ENCODE measurements around the gene IGF2BP1.
"Not testable (repeated sequence)": the region's sequence is repeated elsewhere in the genome, so short reads cannot be mapped to it uniquely, and the experiment has no call there.

The IGF2BP1 gene

DNA sequence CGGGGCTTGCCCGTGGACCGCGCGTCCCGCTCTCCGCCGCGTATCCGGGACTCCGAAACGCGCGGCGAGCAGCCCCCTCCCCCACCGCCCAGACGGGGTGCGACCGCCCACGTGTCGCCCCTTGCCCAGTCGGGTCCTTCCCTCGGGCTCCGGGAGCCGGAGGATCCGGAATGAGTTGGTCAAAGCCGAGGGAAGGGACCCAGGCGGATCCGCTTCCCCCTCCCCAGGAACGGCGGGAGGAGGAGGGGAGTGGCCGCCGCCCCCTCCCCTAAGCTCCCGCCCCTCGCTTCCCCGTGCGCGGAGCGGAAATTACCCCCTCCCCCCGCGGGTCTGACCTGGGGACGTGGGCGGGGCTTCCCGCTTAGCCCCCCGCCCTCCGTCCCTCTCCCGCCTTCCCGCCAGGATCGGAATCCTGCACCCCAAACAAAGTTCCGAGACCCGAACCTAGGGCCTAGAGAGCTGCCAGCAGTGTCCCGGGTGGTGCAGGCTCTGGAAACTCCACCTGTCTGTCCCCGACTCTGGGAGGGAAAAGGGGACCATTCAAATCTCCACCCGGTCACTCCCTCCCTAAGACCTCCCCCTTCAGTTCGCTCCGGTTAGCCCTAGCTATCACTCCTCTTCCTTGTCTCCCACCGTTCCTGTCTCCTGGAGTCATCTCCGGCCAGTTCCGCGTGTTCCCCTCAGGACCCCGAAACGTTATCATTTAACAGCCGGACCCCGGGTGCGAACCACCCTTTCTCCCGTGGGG is 1.0 kb upstream of the IGF2BP1 start:
- DNase-seq (ENCODE audit: low read depth in 1 of 2, low spot score in 1 of 2), result no peak

DNA sequence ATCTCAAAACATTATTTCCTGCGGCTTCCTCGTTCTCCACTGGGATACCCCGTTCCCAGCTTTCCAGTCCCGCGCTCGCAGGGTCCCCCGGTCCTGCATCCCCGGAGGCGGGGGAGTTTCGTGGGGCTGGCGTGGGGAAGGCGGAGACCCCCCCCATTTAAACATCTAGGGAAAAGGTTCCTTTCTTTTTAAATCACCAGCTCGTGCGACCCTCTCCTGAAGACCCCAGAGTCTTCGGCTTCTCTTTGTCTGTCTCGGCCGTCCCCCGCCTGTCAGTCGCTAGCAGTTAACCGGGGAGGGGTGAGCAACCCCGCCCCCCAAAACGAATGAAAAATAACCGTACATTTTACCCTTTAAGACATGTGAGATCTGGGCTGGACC is 473 bp upstream of the IGF2BP1 start:
- DNase-seq (ENCODE audit: low read depth in 1 of 2, low spot score in 1 of 2), result no peak

DNA sequence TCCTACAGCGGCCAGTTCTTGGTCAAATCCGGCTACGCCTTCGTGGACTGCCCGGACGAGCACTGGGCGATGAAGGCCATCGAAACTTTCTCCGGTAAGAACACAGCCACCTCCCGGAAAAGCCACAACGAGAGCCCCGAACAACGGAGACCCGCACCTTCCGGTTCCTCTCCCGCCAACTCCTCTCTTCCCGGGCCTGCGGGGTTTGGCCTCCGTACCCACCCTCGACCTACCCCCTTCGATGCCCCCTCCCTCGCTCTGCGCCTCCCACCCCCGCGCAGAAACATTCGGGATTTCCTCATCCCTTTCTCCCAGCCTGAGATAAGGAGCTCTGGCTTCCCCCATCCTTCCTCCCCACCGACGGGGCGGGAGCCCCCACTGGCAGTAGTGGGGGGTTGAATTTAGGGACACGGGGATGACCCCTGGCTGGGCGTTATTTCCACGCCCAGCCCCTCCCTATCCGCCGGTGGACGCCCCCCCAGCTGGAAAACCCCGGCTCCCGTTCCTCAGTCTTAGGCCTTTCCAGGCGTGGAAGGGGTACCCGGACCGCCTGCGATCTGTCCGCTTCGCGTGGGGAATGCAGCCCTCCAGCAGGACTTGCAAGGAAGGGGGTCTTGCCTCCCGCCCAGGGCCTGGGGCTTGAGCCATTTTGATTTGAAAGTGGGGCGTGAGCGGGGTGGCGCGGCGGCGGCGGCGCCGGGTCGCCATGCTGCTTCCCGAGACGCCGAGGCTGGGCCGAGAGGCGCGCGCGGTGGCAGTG is 822 bp downstream of the IGF2BP1 start:
- no peak for DNase-seq (ENCODE audit: low read depth in 1 of 2, low spot score in 1 of 2)

- no peak for DNase-seq (ENCODE audit: low read depth in 1 of 2, low spot score in 1 of 2)
These were observed 1.6 kb downstream of the IGF2BP1 start for GRCh38 chr17:48998587-48999440.

GRCh38 chr17:49000943-49001342 is 3.8 kb downstream of the IGF2BP1 start:
- no peak for DNase-seq (ENCODE audit: low read depth in 1 of 2, low spot score in 1 of 2)

GRCh38 chr17:49001671-49002070 is 4.5 kb downstream of the IGF2BP1 start:
- no peak for DNase-seq (ENCODE audit: low read depth in 1 of 2, low spot score in 1 of 2)

- DNase-seq (ENCODE audit: low read depth in 1 of 2, low spot score in 1 of 2), result no peak
These were observed 5.1 kb downstream of the IGF2BP1 start for GRCh38 chr17:49002331-49002730.

DNA sequence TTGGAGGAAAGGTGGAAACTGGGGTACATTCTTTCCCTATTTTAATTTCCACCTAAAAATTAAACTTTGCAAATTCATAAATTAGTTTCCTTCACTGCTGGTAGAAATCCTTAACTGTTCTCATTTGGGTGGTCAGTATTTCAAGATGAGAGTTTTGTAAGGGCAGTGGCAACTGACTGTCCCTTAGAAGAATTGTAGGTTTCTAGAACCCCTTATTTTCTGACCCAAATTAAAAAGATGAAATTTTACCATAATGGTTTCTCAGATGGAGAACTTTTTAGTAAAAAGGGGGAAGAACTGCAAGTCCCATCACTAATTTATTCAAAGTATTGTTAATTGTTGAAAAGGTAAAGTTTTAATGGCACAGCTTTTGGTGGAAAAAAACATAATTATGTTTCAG is 5.6 kb downstream of the IGF2BP1 start:
- no peak for DNase-seq (ENCODE audit: low read depth in 1 of 2, low spot score in 1 of 2)

DNA sequence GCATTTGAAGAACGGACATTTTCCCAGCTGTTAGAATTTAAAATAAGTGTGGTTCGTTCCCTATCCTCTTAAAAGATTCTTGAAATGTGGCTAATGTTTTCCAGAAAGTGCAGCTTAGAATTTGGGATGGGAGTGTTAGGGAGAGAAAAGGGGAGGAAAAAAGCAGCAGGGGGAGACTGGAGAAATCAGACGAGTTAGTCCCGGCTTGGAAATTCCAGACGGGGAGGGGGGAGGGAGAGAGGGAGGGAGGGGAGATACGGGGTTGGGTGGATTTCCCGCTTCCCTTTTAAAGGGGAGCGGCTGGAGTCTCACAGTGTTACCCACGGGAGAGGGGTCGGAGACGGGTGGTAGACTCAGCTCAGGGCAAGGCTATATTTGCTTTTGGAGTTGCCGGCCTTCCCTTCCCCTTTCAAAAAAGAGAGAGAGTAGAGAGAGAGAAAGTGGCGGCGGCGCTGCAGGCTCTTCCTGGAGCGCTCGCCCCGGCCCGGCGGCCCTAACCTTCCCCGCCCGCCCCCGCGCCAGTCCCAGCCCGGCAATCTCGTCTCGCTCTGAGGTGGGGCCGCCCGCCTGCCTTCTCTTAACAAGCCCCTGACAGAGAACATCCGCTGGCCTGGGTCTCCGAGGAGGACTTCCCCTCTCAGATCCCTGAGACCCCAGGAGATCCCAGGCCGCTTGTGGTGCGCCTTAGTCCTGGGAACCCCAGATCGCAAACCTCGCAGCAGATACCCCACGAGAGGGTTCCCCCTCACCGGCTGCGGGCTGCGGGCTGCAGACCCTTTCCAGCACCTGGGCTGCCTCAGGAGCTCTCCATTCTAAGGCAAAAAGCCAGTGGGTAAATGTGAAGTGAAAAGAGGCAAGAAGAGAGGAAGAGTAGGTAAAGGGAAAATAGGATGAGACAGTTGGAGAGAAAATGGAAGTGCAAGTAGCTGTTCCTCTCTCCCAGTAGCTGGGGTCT is 6.6 kb downstream of the IGF2BP1 start:
- DNase-seq (ENCODE audit: low read depth in 1 of 2, low spot score in 1 of 2), result no peak

DNA sequence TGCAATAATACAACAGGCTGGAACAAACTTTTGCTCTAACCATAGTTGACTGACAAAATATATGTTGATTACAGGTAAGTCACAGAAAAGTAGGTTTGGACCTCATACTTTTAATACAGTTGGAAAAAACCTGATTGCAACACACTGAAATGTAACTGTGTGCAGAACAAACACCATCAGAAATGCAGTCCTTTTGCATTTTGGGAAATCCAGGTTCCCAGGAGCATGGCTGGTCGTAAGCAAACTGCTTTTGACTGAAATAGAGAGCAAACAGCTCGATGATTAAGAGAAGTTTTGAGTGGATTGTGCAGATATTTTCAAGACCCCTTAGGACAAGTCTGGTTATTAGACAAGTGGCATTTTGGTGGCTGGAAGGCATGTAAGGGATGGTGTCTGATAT is 8.0 kb downstream of the IGF2BP1 start:
- DNase-seq (ENCODE audit: low read depth in 1 of 2, low spot score in 1 of 2), result no peak

- DNase-seq (ENCODE audit: low read depth in 1 of 2, low spot score in 1 of 2), result not testable (repeated sequence)
These were observed 11.7 kb downstream of the IGF2BP1 start for GRCh38 chr17:49008908-49009307.

DNA sequence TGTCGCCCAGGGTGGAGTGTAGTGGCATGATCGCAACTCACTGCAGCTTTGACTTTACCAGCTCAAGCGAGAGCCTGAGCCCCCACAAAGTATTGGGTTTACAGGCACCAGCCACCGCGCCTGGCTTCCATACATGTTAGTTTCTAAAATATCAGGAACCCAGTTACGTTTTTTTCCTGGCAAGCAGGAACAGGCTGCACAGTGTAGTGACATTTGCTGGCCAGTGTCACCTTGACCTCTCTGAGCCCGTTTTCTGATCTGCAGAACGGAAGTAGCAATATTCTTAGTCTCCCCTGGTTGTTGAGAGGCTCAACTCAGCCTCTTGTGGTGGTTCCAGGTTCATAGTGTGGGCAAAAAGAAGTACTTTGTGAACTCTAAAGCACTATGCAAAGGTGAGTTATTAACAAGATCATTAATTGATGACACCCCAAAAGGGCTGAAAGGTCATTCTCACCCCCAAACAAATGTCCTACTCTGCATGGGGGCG is 15.6 kb downstream of the IGF2BP1 start:
- no peak for DNase-seq (ENCODE audit: low read depth in 1 of 2, low spot score in 1 of 2)

GRCh38 chr17:49013311-49014213 is 16.4 kb downstream of the IGF2BP1 start:
- DNase-seq (ENCODE audit: low read depth in 1 of 2, low spot score in 1 of 2), result no peak

- no peak for DNase-seq (ENCODE audit: low read depth in 1 of 2, low spot score in 1 of 2)
These were observed 18.2 kb downstream of the IGF2BP1 start for GRCh38 chr17:49015179-49015923.

- DNase-seq (ENCODE audit: low read depth in 1 of 2, low spot score in 1 of 2), result no peak
These were observed 19.0 kb downstream of the IGF2BP1 start for GRCh38 chr17:49015924-49016774.

GRCh38 chr17:49016775-49017463 is 19.7 kb downstream of the IGF2BP1 start:
- no peak for DNase-seq (ENCODE audit: low read depth in 1 of 2, low spot score in 1 of 2)

DNA sequence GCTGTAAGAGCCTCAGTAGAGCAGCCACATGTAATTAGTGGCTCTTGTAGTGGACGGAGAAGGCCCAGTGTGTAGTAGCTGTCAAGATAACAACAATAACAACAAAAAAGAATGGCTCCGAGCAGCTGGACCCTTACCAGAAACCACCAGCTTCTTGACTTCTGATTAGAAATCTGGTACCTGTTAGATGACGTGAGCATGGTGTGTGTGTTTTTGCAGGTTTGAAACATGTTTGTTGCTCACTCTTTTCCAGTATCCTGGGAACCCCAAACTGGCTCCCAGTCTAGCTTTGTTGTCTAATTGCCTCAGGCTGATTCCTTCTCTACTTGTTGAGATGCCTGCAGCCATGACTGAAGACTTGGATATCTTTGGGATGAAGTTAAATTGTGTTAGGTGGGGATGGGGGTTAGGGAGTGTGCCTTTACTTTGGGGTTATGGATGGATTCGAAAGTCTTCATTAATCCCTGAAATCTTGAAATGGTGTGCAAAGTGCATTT is 21.0 kb downstream of the IGF2BP1 start:
- DNase-seq (ENCODE audit: low read depth in 1 of 2, low spot score in 1 of 2), result no peak
